Ishikawa (cell line): ENCODE data around the gene MAGEB1.

Experiments used
- CEBPB ChIP-seq: IDR thresholded peaks from 2 replicates; pipeline ENCODE4 v1.6.1; 2012
- CREB1 ChIP-seq: IDR thresholded peaks from 2 replicates; pipeline ENCODE4 v1.6.1; 2012; ENCODE audit warnings: low read depth
- EGR1 ChIP-seq: IDR thresholded peaks from 2 replicates; pipeline ENCODE4 v1.6.1; 2012
- EP300 ChIP-seq: IDR thresholded peaks from 2 replicates; pipeline ENCODE4 v1.6.1; 2012; ENCODE audit warnings: borderline replicate concordance
- FOXM1 ChIP-seq: IDR thresholded peaks from 2 replicates; pipeline ENCODE4 v1.6.1; 2012; ENCODE audit warnings: low read depth, borderline replicate concordance
- NFIC ChIP-seq: IDR thresholded peaks from 2 replicates; pipeline ENCODE4 v1.6.1; 2012
- RAD21 ChIP-seq: IDR thresholded peaks from 2 replicates; pipeline ENCODE4 v1.6.1; 2012; ENCODE audit warnings: low read depth
- TAF1 ChIP-seq: IDR thresholded peaks from 2 replicates; pipeline ENCODE4 v1.6.1; 2012; ENCODE audit warnings: low read depth, mild to moderate bottlenecking
- TCF12 ChIP-seq: IDR thresholded peaks from 2 replicates; pipeline ENCODE4 v1.6.1; 2012; ENCODE audit warnings: low read depth
- TEAD4 ChIP-seq: IDR thresholded peaks from 2 replicates; pipeline ENCODE4 v1.6.1; 2012
- YY1 ChIP-seq: IDR thresholded peaks from 2 replicates; pipeline ENCODE4 v1.6.1; 2012; ENCODE audit warnings: low read depth
- ZBTB7A ChIP-seq: IDR thresholded peaks from 2 replicates; pipeline ENCODE4 v1.6.1; 2012; ENCODE audit warnings: low read depth
- TF ChIP-seq, protein P1 (sequence below): IDR thresholded peaks from 2 replicates; pipeline ENCODE4 v1.6.1; 2012
- TF ChIP-seq, protein P2 (sequence below): IDR thresholded peaks from 2 replicates; pipeline ENCODE4 v1.6.1; 2012; ENCODE audit warnings: low read depth, mild to moderate bottlenecking
- TF ChIP-seq, protein P3 (sequence below): IDR thresholded peaks from 2 replicates; pipeline ENCODE4 v1.6.1; 2012

Gene MAGEB1

DNA sequence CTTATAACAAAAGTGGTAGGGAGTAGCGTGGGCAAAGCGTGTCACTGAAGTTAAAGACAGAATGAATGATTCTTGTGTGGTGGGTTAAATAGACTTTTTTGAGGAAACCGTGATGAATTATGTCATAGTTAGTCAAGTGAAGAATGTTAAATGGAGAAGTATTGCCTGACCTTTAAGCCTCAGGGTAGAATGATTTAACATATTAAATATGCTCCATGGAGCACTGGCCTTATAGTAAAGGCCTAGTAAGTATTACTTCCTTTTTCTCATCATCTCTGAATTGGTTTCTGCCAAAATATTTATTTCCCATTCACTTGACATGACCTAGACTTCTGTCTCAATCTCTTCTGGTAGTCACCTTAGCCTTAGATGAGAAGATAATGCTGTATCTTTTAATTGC is 23.7 kb downstream of the MAGEB1 start:
- TF ChIP-seq CEBPB: no peak

- TF ChIP-seq FOXM1 (no peak), YY1 (no peak), RAD21 (peak; percentile 51)
- TF ChIP-seq, protein P1, sequence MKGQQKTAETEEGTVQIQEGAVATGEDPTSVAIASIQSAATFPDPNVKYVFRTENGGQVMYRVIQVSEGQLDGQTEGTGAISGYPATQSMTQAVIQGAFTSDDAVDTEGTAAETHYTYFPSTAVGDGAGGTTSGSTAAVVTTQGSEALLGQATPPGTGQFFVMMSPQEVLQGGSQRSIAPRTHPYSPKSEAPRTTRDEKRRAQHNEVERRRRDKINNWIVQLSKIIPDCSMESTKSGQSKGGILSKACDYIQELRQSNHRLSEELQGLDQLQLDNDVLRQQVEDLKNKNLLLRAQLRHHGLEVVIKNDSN: no peak
Observed at GRCh38 chrX:30275498-30275897, 28.6 kb downstream of the MAGEB1 start.

DNA sequence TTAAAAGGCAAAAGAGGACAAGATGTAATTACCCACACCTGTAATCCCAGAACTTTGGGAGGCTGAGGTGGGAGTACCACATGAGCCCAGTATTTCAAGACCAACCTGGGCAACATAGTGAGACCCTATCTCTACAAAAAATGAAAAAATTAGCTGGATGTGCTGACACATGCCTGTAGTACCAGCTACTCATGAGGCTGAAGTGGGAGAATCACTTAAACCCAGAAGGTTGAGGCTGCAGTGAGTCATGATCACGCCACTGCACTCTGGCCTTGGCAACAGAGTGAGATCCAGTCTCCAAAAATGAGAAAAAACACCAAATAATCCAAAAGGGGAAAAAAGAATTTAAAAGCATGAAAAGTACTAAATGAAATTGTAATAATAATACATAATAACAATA is 31.4 kb downstream of the MAGEB1 start:
- TF ChIP-seq FOXM1 (no peak), EP300 (no peak), TEAD4 (no peak), ZBTB7A (no peak), CEBPB (no peak), YY1 (no peak), EGR1 (no peak), CREB1 (no peak), NFIC (no peak), TCF12 (no peak), RAD21 (no peak), TAF1 (no peak)
- TF ChIP-seq, protein P1: no peak
- TF ChIP-seq, protein P2, sequence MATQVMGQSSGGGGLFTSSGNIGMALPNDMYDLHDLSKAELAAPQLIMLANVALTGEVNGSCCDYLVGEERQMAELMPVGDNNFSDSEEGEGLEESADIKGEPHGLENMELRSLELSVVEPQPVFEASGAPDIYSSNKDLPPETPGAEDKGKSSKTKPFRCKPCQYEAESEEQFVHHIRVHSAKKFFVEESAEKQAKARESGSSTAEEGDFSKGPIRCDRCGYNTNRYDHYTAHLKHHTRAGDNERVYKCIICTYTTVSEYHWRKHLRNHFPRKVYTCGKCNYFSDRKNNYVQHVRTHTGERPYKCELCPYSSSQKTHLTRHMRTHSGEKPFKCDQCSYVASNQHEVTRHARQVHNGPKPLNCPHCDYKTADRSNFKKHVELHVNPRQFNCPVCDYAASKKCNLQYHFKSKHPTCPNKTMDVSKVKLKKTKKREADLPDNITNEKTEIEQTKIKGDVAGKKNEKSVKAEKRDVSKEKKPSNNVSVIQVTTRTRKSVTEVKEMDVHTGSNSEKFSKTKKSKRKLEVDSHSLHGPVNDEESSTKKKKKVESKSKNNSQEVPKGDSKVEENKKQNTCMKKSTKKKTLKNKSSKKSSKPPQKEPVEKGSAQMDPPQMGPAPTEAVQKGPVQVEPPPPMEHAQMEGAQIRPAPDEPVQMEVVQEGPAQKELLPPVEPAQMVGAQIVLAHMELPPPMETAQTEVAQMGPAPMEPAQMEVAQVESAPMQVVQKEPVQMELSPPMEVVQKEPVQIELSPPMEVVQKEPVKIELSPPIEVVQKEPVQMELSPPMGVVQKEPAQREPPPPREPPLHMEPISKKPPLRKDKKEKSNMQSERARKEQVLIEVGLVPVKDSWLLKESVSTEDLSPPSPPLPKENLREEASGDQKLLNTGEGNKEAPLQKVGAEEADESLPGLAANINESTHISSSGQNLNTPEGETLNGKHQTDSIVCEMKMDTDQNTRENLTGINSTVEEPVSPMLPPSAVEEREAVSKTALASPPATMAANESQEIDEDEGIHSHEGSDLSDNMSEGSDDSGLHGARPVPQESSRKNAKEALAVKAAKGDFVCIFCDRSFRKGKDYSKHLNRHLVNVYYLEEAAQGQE: no peak
- TF ChIP-seq, protein P3, sequence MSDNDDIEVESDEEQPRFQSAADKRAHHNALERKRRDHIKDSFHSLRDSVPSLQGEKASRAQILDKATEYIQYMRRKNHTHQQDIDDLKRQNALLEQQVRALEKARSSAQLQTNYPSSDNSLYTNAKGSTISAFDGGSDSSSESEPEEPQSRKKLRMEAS: no peak

DNA sequence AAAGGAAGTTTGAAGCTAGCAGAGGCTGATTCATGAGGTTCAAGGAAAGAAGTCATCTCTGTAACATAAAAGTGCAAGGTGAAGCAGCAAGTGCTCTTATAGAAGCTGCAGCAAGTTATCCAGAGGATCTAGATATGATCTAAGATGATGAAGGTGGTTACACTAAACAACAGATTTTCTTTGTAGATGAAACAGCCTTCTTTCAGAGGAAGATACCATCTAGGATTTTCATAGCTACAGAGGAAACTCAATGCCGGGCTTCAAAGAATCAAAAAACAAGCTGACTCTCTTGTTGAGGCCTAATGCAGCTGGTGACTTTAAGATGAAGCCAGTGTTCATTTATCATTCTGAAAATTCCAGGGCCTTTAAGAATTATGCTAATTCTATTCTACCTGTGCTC is 33.5 kb downstream of the MAGEB1 start:
- TF ChIP-seq TEAD4 (no peak), NFIC (no peak), TCF12 (no peak), TAF1 (no peak), ZBTB7A (no peak), CEBPB (no peak), YY1 (no peak), RAD21 (no peak), EP300 (no peak), CREB1 (no peak), EGR1 (no peak), FOXM1 (no peak)
- TF ChIP-seq, protein P3: no peak
- TF ChIP-seq, protein P2: no peak
- TF ChIP-seq, protein P1: no peak

- TF ChIP-seq CEBPB (no peak), YY1 (no peak), TCF12 (no peak), FOXM1 (no peak), TEAD4 (no peak), ZBTB7A (no peak), CREB1 (no peak), EGR1 (no peak), RAD21 (no peak), TAF1 (no peak)
- TF ChIP-seq, protein P3: no peak
- TF ChIP-seq, protein P1: no peak
- TF ChIP-seq, protein P2: no peak
Observed at GRCh38 chrX:30282527-30282926, 35.6 kb downstream of the MAGEB1 start.
